IMR-90 (cell line): ENCODE results near the gene ACSBG1. TPM values are rescaled to one million over a fixed set of nuclear protein-coding genes. Genes with fewer than 3 reads are reported as not detected.

ENCODE experiments used
- ELK1 ChIP-seq: fragments of 150-350 bp; IDR thresholded peaks from 2 replicates; pipeline ENCODE4 v1.6.1; 2016; ENCODE audit warnings: low read depth, mild to moderate bottlenecking, low read length, moderate library complexity, borderline replicate concordance
- NFE2L2 ChIP-seq: fragments of 150-350 bp; IDR thresholded peaks from 2 replicates; pipeline ENCODE4 v1.6.1; 2016; ENCODE audit warnings: low read depth, mild to moderate bottlenecking, low read length
- polyA plus RNA-seq, 3 experiments: library from polyadenylated mRNA; depleted of rRNA; stranded (reverse); fragments of >200 nt; gene quantifications; 2 replicates each; pipeline ENCODE4 v1.2.3, GENCODE V29; 2012; ENCODE audit warnings: low replicate concordance in 1 of 3
- total RNA-seq: library from RNA; depleted of rRNA; stranded (reverse); fragments of >200 nt; gene quantifications from 2 replicates; pipeline ENCODE4 v1.2.3, GENCODE V29; 2012

ACSBG1 gene
- total and polyA plus RNA-seq, 2 of the 4 experiments (the other 2 are of a cell fraction), result 0.02 TPM; not detected in 1

DNA sequence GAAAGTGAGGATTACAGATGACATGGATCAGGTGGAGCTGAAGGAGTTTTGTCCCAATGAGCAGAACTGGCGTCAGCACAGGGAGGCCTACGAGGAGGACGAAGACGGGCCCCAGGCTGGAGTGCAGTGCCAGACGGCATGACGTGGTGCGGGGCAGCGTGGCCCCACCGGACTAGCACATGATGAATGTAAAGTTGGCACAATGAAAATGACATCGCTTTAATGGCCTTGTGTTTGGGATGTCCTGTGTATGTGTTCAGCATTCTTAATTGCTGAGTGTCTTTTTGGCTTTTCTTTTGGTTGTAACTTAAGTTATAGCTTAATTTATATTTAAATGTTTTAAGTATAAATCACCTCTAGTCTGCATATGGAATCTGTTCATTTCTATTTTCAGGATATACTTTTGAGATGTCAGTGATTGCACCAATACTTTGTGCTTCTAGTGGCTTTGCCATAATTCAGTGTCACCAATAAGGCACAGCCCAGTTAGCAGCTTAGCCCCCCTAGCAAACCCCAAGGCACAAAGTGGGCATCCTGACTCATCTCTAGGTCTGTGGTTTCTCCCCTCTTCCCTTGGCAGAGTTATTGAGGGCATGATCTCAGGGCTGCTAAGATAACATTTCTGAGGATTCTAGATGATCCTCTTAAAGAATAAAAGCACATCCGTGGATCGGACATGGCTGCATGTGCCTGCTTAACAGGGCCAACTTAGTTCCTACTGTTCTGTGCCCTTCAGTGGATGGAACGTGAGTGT, 46.1 kb upstream of the ACSBG1 start (continued):
- TF ChIP-seq ELK1 (no peak), NFE2L2 (no peak)
